TTC549 (cell line): ENCODE data around the gene ZNF600.
A peak's percentile ranks its signal among the peaks of the same experiment; 100 is the strongest.
"Not testable (repeated sequence)": the region's sequence is repeated elsewhere in the genome, so short reads cannot be mapped to it uniquely, and the experiment has no call there.

Experiments used
- FAIRE-seq: peaks from 2 replicates; lab custom pipeline; 2012; peaks lifted over from hg19 to GRCh38; lab: Jason Lieb, UNC

Gene ZNF600

DNA sequence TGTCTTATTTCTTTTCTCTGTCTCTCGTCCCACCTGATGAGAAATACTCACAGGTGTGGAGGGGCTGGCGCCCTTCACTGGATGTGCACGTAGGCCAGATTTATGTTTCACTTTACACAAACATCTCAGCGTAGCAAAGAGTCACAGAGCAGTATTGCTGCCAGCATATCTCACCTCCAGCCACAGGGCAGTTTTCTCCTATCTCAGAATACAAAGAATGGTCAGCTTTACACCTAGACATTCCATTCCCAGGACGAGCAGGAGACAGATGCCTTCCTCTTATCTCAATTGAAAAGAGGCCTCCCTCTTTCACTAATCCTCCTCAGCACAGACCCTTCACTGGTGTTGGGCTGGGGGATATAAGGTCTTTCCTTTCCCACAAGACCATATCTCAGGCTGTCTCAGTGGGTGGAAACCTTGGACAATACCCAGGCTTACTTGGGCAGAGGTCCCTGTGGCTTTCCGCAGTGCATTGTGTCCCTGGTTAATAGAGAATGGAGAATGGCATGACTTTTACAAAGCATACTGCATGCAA, 44.6 kb downstream of the ZNF600 start:
- no peak for FAIRE-seq

GRCh38 chr19:52741371-52741770, 45.2 kb downstream of the ZNF600 start:
- FAIRE-seq: not testable (repeated sequence)

GRCh38 chr19:52739576-52739975, 47.0 kb downstream of the ZNF600 start:
- FAIRE-seq: no peak

GRCh38 chr19:52735734-52736133, 50.9 kb downstream of the ZNF600 start:
- FAIRE-seq: no peak

DNA sequence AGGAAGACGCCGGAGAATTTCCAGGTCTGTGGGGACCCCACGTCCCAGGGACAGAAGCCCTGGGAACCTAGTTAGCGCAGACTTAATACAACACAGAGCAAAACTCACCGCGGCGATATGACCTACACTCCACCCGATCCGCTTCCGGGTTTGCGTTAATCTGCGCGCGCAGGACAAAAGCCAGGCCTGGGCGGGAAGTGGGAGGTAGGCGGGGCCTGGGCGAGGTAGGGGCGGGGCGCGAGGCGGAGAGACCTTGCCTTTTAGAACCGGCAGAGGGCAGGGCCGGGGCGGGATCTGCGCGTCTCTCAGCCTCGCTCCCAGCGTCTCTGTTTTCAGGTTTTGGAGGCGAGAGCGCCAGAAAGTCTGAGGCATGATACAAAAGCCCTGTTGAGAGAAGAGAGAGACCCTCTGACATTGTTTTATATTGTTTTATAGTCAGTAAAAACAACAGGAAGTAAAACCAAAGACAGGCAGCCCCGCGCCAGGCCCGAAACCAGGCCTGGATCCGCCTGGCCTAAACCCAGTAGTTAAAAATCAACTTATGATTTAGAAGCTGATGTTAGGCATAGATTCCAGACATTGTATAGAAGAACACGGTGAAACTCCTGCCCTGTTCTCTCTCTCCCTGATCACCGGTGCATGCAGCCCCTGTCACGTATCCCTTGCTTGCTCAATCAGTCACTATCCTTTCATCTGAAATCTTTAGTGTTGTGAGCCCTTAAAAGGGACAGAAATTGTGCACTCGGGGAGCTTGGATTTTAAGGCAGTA, 51.5 kb downstream of the ZNF600 start, which contains the start of gene ZNF611:
Gene ZNF611 (minus strand): TSS at position 152 of the 769 bp plus-strand sequence. CDS start 19,150 bp downstream, outside the sequence.
- peak; percentile 68 for FAIRE-seq

DNA sequence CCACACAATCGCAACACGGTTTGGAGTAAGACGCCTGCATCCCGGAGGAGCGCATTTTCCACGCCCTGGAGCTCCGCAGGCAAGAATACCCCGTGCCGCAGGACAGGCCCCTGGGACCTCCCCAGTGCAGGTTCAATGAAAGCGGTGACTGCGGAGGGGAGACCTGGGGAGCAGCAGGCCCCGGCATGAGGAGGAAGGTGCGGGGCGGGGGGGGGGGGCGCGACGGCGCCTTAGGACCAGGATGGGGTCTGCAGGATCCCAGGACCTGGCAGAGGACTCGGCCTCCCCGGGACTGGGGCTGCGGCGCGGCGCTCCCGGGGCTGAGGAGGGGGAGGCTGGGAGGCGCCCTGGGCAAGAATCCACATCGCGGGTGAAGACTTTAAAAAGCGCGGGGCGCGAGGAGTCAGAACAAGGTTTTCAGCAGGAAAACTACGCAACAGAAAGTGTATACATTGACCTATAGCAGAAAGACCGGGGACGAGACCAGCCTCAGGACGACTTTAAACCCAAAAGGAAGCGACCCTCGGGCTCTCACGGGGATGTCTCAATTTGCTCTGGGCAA, 52.2 kb downstream of the ZNF600 start:
- no peak for FAIRE-seq

DNA sequence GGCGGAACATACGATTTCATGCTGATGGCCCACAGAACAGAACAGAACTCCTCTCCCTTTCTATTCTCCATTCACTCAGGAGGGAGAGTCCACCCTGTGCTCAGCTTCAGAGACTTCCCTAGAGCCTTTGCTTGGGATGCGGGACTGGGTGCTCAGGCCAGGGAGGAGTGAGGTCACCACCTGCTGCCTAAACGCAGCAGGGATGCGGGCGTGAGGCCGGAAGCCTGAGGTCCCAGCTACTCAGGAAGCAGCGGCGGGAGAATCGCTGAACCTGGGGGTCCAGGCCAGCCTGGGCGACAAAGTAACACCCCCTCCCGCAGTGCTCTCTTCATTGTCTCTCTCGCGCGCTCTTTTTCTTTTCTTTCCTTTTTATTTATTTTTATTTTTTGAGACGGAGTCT, 60.5 kb downstream of the ZNF600 start:
- FAIRE-seq: not testable (repeated sequence)

GRCh38 chr19:52725528-52725961, 61.0 kb downstream of the ZNF600 start:
- no peak for FAIRE-seq

- FAIRE-seq: no peak
Observed at GRCh38 chr19:52724701-52725514, 61.7 kb downstream of the ZNF600 start.

DNA sequence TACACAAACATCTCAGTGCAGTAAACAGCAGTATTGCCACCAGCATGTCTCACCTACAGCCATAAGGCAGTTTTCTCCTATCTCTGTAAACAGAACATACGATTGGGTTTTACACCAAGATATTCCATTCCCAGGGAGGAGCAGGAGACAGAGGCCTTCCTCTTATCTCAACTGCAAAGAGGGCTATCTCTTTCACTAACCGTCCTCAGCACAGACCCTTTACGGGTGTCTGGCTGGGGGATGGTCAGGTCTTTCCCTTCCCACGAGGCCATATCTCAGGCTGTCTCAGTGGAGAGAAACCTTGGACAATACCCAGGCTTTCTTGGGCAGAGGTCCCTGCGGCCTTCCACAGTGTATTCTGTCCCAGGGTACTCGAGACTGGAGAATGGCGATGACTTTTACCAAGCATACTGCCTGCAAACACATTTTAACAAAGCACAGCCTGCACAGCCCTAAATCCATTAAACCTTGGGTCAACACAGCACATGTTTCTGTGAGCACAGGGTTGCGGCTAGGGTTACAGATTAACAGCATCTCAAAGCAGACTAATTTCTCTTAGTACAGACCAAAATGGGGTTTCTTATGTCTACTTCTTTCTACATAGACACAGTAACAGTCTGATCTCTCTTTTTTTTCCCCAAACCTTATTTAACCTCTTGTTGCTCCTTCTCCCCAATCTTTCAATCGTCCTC, 62.5 kb downstream of the ZNF600 start:
- not testable (repeated sequence) for FAIRE-seq

- FAIRE-seq: no peak
Observed at GRCh38 chr19:52722062-52723003, 64.3 kb downstream of the ZNF600 start.

DNA sequence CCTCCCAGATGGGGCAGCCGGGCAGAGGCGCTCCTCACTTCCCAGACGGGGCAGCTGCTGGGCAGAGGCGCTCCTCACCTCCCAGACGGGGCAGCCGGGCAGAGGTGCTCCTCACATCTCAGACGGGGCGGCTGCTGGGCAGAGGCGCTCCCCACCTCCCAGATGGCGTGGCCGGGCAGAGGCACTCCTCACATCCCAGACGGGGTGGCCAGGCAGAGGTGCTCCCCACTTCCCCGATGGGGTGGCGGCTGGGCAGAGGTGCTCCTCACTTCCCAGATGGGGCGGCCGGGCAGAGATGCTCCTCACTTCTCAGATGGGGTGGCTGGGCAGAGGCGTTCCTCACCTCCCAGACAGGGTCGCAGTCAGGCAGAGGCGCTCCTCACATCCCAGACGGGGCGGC, 66.0 kb downstream of the ZNF600 start:
- not testable (repeated sequence) for FAIRE-seq

DNA sequence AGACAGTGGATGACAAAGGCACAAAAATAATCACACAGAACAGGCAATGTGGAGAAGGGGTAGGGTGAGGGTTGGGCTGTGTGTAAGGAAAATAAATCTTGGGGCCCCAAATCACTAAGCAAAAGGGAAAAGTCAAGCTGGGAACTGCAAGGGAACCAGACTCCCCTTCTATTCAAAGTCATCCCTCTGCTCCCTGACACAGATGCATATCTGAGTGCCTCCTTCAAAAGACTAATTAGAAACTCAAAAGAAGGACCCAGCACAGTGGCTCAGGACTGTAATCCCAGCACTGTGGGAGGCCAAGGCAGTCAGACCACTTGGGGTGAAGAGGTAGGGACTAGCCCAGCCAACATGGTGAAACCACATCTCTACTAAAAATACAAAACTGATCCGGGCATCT, 70.1 kb downstream of the ZNF600 start:
- no peak for FAIRE-seq

GRCh38 chr19:52715902-52716301, 70.7 kb downstream of the ZNF600 start:
- FAIRE-seq: not testable (repeated sequence)

DNA sequence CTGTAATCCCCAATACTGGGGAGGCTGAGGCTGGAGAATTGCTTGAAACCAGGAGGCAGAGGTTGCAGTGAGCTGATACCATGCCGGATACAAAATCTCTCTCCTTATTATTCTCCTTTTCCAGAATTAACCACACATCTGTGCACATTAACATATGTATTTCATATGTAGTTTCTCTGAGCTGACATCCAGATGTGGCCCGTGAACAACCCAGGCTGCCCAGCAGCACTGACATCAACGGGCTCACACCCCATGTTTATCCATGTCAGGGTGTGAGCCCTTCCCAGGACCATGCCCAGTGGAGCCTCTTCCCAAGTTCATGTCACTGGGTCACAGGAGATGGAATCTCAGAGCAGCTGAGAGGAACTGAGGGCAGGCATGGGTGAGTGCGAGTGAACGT, 71.3 kb downstream of the ZNF600 start:
- FAIRE-seq: not testable (repeated sequence)
